ENCODE measurements around the gene ENDOD1.
"Not testable (repeated sequence)": the region's sequence is repeated elsewhere in the genome, so short reads cannot be mapped to it uniquely, and the experiment has no call there.

Gene ENDOD1

GRCh38 chr11:95089620-95090542 lies at the start of gene ENDOD1:
TSS of gene ENDOD1 (plus strand) at chr11:95089846. CDS start at chr11:95089928, 82 bp downstream.
- H3K4me1 ChIP-seq (ENCODE audit: control insufficient read depth, insufficient read depth, low read length), result peaks cover 35% of the 10 kb centered on the region
- no peaks in the 10 kb centered on the region for H3K9me3 ChIP-seq (ENCODE audit: control insufficient read depth, low read length)
- peak within 1 kb of the TSS; percentile 82 for H3K9ac ChIP-seq (ENCODE audit: low read length)
- peak within 1 kb of the TSS; percentile 56 for H3K4me3 ChIP-seq (ENCODE audit: low read length)
- no peaks in the 10 kb centered on the region for H3K36me3 ChIP-seq (ENCODE audit: control insufficient read depth, insufficient read depth, low read length)
- no peaks in the 10 kb centered on the region for H3K27me3 ChIP-seq (ENCODE audit: control insufficient read depth, insufficient read depth, low read length)

DNA sequence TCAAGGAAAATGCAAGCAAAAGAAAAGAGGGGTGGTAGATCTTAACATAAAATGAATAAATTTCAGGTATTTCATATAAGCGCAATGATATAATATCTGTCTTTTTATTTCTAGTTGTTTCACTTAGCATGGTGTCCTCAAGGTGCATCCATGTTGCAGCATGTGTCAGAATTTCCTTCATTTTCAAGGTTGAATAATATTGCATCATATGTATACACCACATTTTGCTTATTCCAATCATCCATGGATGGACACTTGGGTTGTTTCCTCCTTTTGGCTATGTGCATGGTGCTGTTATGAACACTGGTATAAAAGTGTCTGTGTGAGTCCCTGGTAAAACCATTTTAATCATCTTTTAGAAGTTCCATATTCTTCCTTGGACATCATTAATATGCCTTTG lies 47.4 kb upstream of the ENDOD1 start:
- H3K9me3 ChIP-seq (ENCODE audit: control insufficient read depth, low read length), result no peaks in the 10 kb centered on the region
- no peak overlapping the region for H3K4me3 ChIP-seq (ENCODE audit: low read length)
- H3K27me3 ChIP-seq (ENCODE audit: control insufficient read depth, insufficient read depth, low read length), result peaks cover 5% of the 10 kb centered on the region
- H3K4me1 ChIP-seq (ENCODE audit: control insufficient read depth, insufficient read depth, low read length), result no peaks in the 10 kb centered on the region
- H3K36me3 ChIP-seq (ENCODE audit: control insufficient read depth, insufficient read depth, low read length), result no peaks in the 10 kb centered on the region
- H3K9ac ChIP-seq (ENCODE audit: low read length), result no peak overlapping the region

DNA sequence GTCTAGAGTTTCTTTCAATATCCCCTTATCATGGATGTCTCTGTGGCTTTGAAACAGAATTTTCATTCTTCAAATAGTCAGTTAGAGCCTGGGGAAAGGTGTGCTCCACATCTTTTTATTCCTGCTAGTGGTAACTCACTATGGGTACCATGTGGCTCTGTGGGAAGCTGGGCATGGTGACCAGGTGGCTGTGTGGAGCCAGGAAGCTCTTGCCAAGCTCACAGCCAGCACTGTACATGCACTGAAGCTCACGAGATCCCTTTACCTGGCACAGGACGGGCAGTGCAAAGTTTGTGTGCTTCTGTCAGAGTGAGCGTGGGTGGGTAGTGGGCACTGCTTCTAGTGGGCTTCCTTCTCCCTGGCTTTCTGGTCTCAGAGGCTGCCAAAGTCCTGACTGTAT lies 46.7 kb upstream of the ENDOD1 start:
- H3K4me3 ChIP-seq (ENCODE audit: low read length), result no peak overlapping the region
- no peak overlapping the region for H3K9ac ChIP-seq (ENCODE audit: low read length)
- H3K4me1 ChIP-seq (ENCODE audit: control insufficient read depth, insufficient read depth, low read length), result no peaks in the 10 kb centered on the region
- peaks cover 3% of the 10 kb centered on the region for H3K27me3 ChIP-seq (ENCODE audit: control insufficient read depth, insufficient read depth, low read length)
- no peaks in the 10 kb centered on the region for H3K9me3 ChIP-seq (ENCODE audit: control insufficient read depth, low read length)
- H3K36me3 ChIP-seq (ENCODE audit: control insufficient read depth, insufficient read depth, low read length), result no peaks in the 10 kb centered on the region

DNA sequence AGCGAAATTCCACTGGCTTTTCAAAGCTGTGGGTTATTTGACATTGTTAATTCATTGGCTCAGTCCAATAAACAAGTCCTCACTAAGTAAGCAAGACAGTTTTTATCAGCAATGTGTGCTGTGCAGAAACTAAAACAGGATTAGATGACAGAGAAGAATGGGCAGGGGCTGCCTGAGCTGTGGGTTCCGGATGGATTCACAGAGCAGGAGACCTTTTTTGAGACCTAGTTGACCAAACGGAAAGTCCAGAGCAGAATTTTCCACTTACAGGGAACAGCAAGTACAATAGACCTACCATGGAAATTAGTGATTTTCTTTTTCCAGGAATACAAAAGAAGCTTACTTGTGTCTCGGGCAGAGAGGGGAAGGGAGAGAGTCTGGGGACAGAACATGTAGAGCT lies 45.6 kb upstream of the ENDOD1 start:
- no peaks in the 10 kb centered on the region for H3K9me3 ChIP-seq (ENCODE audit: control insufficient read depth, low read length)
- H3K4me3 ChIP-seq (ENCODE audit: low read length), result no peak overlapping the region
- H3K36me3 ChIP-seq (ENCODE audit: control insufficient read depth, insufficient read depth, low read length), result no peaks in the 10 kb centered on the region
- H3K27me3 ChIP-seq (ENCODE audit: control insufficient read depth, insufficient read depth, low read length), result no peaks in the 10 kb centered on the region
- no peaks in the 10 kb centered on the region for H3K4me1 ChIP-seq (ENCODE audit: control insufficient read depth, insufficient read depth, low read length)
- H3K9ac ChIP-seq (ENCODE audit: low read length), result no peak overlapping the region

DNA sequence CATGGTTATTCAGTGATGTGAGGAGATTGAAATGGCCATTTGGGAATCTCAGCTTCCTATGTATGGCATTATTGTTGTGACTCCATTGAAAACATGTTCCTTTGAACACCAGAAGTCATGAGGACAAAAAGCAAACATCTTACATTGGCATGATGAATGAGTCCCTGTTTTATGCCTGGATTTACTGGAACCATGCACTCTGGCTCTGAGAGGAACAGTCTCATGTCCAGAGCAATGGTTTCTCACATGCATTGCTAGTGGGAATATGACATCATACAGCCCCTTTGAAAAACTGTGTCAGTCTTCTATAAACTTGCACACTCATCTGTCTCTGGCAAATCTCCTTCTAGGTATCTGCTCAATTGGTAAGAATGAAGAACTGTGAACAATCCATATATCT lies 43.8 kb upstream of the ENDOD1 start:
- Histone ChIP-seq H3K27me3 (ENCODE audit: control insufficient read depth, insufficient read depth, low read length) (no peaks in the 10 kb centered on the region), H3K9ac (ENCODE audit: low read length) (no peak overlapping the region)

DNA sequence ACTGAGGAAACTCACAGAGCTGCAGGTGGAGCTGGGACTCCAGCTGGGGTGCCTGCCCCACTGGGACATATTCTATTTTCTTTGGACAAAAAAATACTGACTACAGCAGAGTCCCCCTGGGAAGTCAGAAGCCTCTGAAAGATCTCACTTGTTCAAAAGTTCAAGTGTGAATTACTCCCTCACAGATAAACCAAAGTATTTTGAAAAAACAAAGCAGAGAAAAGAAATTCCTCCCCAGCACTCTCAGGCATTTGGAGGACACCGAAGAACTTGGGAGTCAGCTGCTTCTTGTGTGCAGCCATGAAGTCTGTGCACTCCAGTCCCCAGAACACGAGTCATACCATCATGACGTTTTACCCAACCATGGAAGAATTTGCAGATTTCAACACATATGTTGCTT lies 40.5 kb upstream of the ENDOD1 start, which contains the start of gene KDM4F:
Gene KDM4F (plus strand): TSS at position 301 of the 400 bp plus-strand sequence.
- H3K9me3 ChIP-seq (ENCODE audit: control insufficient read depth, low read length); H3K9ac ChIP-seq (ENCODE audit: low read length); H3K4me3 ChIP-seq (ENCODE audit: low read length); H3K4me1 ChIP-seq (ENCODE audit: control insufficient read depth, insufficient read depth, low read length); H3K27me3 ChIP-seq (ENCODE audit: control insufficient read depth, insufficient read depth, low read length); H3K36me3 ChIP-seq (ENCODE audit: control insufficient read depth, insufficient read depth, low read length): not testable (repeated sequence)

More for the DNA sequence above, 43.8 kb upstream of the ENDOD1 start:
- Histone ChIP-seq H3K4me1 (ENCODE audit: control insufficient read depth, insufficient read depth, low read length) (no peaks in the 10 kb centered on the region), H3K36me3 (ENCODE audit: control insufficient read depth, insufficient read depth, low read length) (no peaks in the 10 kb centered on the region), H3K9me3 (ENCODE audit: control insufficient read depth, low read length) (no peaks in the 10 kb centered on the region), H3K4me3 (ENCODE audit: low read length) (no peak overlapping the region)

DNA sequence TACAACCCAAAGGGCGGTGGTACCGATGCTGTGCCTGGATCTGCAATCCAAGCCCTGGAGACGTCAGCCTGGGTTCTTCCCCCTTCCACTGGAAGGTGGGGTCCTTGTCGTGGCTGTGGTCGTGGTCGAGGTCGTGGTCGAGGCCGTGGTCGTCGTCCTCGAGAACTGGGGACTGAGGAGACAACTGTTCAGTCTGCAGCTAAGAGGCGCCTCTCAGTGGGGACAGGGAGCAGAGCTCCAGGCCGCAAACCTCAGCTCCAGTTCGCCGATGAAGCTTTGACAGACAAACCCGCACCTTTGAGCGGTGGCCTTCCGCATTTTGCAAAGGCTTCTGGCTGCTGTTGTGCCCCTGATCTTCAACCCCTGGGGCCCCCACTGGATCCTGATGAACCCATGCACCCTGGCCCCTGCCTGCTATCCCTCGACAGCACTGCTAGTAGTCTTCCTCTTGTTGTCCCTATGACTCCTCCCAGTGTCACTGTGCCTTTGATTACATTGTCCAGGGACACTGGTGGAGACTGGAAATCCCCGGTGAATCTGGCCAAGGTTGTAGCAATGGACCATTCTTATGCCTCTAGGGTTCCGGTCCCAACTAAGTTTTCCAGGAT lies 38.9 kb upstream of the ENDOD1 start:
- no peaks in the 10 kb centered on the region for H3K4me1 ChIP-seq (ENCODE audit: control insufficient read depth, insufficient read depth, low read length)
- no peaks in the 10 kb centered on the region for H3K36me3 ChIP-seq (ENCODE audit: control insufficient read depth, insufficient read depth, low read length)
- no peak overlapping the region for H3K9ac ChIP-seq (ENCODE audit: low read length)
- H3K9me3 ChIP-seq (ENCODE audit: control insufficient read depth, low read length), result no peaks in the 10 kb centered on the region
- no peak overlapping the region for H3K4me3 ChIP-seq (ENCODE audit: low read length)
- H3K27me3 ChIP-seq (ENCODE audit: control insufficient read depth, insufficient read depth, low read length), result no peaks in the 10 kb centered on the region

GRCh38 chr11:95054356-95054755 lies 35.3 kb upstream of the ENDOD1 start:
- no peak overlapping the region for H3K4me3 ChIP-seq (ENCODE audit: low read length)
- H3K9me3 ChIP-seq (ENCODE audit: control insufficient read depth, low read length), result no peaks in the 10 kb centered on the region
- H3K27me3 ChIP-seq (ENCODE audit: control insufficient read depth, insufficient read depth, low read length), result no peaks in the 10 kb centered on the region
- no peaks in the 10 kb centered on the region for H3K36me3 ChIP-seq (ENCODE audit: control insufficient read depth, insufficient read depth, low read length)
- no peak overlapping the region for H3K9ac ChIP-seq (ENCODE audit: low read length)
- no peaks in the 10 kb centered on the region for H3K4me1 ChIP-seq (ENCODE audit: control insufficient read depth, insufficient read depth, low read length)

DNA sequence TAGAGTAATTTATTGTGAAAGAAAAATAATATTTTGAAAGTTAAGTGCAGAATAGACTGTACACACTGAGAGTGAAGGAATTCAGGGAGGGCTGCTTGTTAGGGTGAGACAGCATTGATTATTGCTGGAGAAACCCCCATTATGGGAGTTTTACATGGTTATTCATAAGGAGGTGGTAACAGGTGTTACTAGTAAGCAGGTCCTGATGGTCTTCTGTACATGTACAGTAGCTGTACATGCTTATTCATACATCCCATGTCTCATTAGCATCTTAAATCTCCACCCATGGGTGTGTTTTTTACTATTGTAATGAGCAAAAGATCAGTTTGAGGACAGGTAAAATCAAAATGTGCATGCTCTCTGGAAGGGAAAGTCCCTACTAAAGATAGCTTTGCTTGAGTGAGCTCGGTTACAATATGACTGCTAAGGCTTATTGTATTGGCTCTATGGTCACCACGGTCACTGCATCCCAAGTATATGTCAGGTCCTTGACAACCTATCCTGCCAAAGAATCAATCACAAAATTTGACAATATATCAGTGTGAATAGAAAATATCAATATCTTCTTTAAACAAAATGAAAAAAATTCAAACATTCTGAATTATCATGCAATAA lies 34.3 kb upstream of the ENDOD1 start:
- no peak overlapping the region for H3K4me3 ChIP-seq (ENCODE audit: low read length)
- H3K27me3 ChIP-seq (ENCODE audit: control insufficient read depth, insufficient read depth, low read length), result no peaks in the 10 kb centered on the region
- H3K4me1 ChIP-seq (ENCODE audit: control insufficient read depth, insufficient read depth, low read length), result no peaks in the 10 kb centered on the region
- H3K36me3 ChIP-seq (ENCODE audit: control insufficient read depth, insufficient read depth, low read length), result no peaks in the 10 kb centered on the region
- H3K9ac ChIP-seq (ENCODE audit: low read length), result no peak overlapping the region
- no peaks in the 10 kb centered on the region for H3K9me3 ChIP-seq (ENCODE audit: control insufficient read depth, low read length)

- no peaks in the 10 kb centered on the region for H3K36me3 ChIP-seq (ENCODE audit: control insufficient read depth, insufficient read depth, low read length)
- no peak overlapping the region for H3K9ac ChIP-seq (ENCODE audit: low read length)
- H3K4me1 ChIP-seq (ENCODE audit: control insufficient read depth, insufficient read depth, low read length), result no peaks in the 10 kb centered on the region
- no peaks in the 10 kb centered on the region for H3K27me3 ChIP-seq (ENCODE audit: control insufficient read depth, insufficient read depth, low read length)
- H3K9me3 ChIP-seq (ENCODE audit: control insufficient read depth, low read length), result no peaks in the 10 kb centered on the region
- H3K4me3 ChIP-seq (ENCODE audit: low read length), result no peak overlapping the region
Observed at GRCh38 chr11:95057959-95058358, 31.7 kb upstream of the ENDOD1 start.

DNA sequence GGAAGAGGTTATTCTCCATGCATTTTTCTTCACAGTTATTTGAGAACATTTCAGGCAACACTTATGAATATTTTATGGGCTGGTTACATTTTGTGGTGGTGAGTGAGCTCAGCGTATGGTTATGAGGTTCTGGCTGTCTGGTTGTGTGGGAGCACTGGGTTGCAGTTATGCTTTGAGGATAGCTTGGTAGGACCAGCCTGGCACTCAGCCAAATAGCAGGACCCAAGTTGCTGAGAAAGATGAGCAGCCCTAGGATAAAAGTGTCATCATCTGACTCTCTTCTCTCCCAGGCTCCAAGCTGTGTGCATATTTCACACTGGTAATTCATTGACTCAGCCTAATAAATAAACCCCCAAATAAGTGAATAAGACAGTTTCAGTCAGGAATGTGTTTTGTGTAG lies 31.0 kb upstream of the ENDOD1 start:
- Histone ChIP-seq H3K4me1 (ENCODE audit: control insufficient read depth, insufficient read depth, low read length) (no peaks in the 10 kb centered on the region), H3K9ac (ENCODE audit: low read length) (no peak overlapping the region), H3K4me3 (ENCODE audit: low read length) (no peak overlapping the region), H3K36me3 (ENCODE audit: control insufficient read depth, insufficient read depth, low read length) (no peaks in the 10 kb centered on the region), H3K9me3 (ENCODE audit: control insufficient read depth, low read length) (no peaks in the 10 kb centered on the region), H3K27me3 (ENCODE audit: control insufficient read depth, insufficient read depth, low read length) (no peaks in the 10 kb centered on the region)

DNA sequence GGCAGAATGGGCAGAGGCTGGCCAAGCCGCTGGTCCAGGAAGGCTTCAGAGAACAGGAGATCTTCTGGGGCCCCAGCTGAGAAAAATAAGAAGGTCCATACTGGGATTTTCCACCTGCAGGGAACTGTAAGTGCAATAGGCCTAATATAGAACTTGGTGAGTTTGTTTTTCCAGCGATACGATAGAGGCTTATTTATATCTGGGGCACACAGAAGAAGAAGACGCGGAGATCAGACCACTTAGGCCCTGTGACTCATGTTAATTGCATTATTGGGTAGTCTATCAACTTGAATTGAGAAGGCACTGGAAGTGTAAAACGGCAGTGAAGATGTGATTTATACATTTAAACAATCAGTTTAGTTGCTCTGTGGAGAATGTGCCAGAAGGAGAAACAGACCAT lies 30.6 kb upstream of the ENDOD1 start:
- H3K9ac ChIP-seq (ENCODE audit: low read length), result no peak overlapping the region
- H3K4me1 ChIP-seq (ENCODE audit: control insufficient read depth, insufficient read depth, low read length), result no peaks in the 10 kb centered on the region
- H3K27me3 ChIP-seq (ENCODE audit: control insufficient read depth, insufficient read depth, low read length), result no peaks in the 10 kb centered on the region
- no peak overlapping the region for H3K4me3 ChIP-seq (ENCODE audit: low read length)
- no peaks in the 10 kb centered on the region for H3K36me3 ChIP-seq (ENCODE audit: control insufficient read depth, insufficient read depth, low read length)
- H3K9me3 ChIP-seq (ENCODE audit: control insufficient read depth, low read length), result no peaks in the 10 kb centered on the region
